NCI-H82 (cell line): ENCODE measurements around the gene ARMC10.
"Not testable (repeated sequence)": the region's sequence is repeated elsewhere in the genome, so short reads cannot be mapped to it uniquely, and the experiment has no call there.

Experiments used
- DNase-seq: peaks from one replicate; lab custom pipeline; 2025; lab: John Stamatoyannopoulos, UW

The ARMC10 gene

GRCh38 chr7:103124429-103124979 is 49.6 kb downstream of the ARMC10 start:
- no peak for DNase-seq

- no peak for DNase-seq
Observed at GRCh38 chr7:103127006-103127405, 52.1 kb downstream of the ARMC10 start.

GRCh38 chr7:103129702-103130549 is 55.0 kb downstream of the ARMC10 start:
- DNase-seq, result no peak

GRCh38 chr7:103130901-103131624 is 56.1 kb downstream of the ARMC10 start:
- DNase-seq, result no peak

GRCh38 chr7:103132995-103133688 is 58.2 kb downstream of the ARMC10 start:
- DNase-seq, result no peak

GRCh38 chr7:103134836-103135554 is 60.1 kb downstream of the ARMC10 start:
- no peak for DNase-seq

GRCh38 chr7:103140061-103140460 is 65.1 kb downstream of the ARMC10 start:
- DNase-seq, result no peak

GRCh38 chr7:103140685-103141084 is 65.7 kb downstream of the ARMC10 start:
- DNase-seq, result no peak

- no peak for DNase-seq
Observed at GRCh38 chr7:103141753-103142404, 66.9 kb downstream of the ARMC10 start.

GRCh38 chr7:103142494-103142893 is 67.6 kb downstream of the ARMC10 start:
- no peak for DNase-seq

- no peak for DNase-seq
Observed at GRCh38 chr7:103143868-103144267, 68.9 kb downstream of the ARMC10 start.

- DNase-seq, result not testable (repeated sequence)
Observed at GRCh38 chr7:103144754-103145153, 69.8 kb downstream of the ARMC10 start.

- peak; percentile 8 for DNase-seq
Observed at GRCh38 chr7:103148131-103148993, 73.4 kb downstream of the ARMC10 start.
